22Rv1 (cell line): ENCODE measurements around the gene GYS1.
A peak's percentile ranks its signal among the peaks of the same experiment; 100 is the strongest.
"Not testable (repeated sequence)": the region's sequence is repeated elsewhere in the genome, so short reads cannot be mapped to it uniquely, and the experiment has no call there.

Experiments
- H3K27ac ChIP-seq: fragments of 450-650 bp; 2 replicates; pipeline ENCODE4 v1.5.1; 2017
- CTCF ChIP-seq: fragments of 450-650 bp; IDR thresholded peaks from 2 replicates; pipeline ENCODE4 v1.5.1; 2017; ENCODE audit warnings: mild to moderate bottlenecking
- ZFX ChIP-seq: fragments of 450-650 bp; IDR thresholded peaks from 2 replicates; pipeline ENCODE4 v1.6.1; 2017; ENCODE audit warnings: antibody characterized with exemption, borderline replicate concordance

The GYS1 gene

GRCh38 chr19:48993175-48994034 is at the start of gene GYS1, which contains the start of gene RUVBL2:
Gene GYS1, minus strand, starts transcription at chr19:48993309. Its CDS starts 197 bp downstream, at chr19:48993112.
Gene RUVBL2, plus strand, starts transcription at chr19:48993887. Its CDS starts 25 bp downstream, at chr19:48993912.
- TF ChIP-seq CTCF, result peak; percentile 98
- no peak for TF ChIP-seq ZFX
- peak within 1 kb of the TSS; percentile 92 for H3K27ac ChIP-seq

GRCh38 chr19:49042666-49043065 is 49.6 kb upstream of the GYS1 start:
- H3K27ac ChIP-seq, result not testable (repeated sequence)

- H3K27ac ChIP-seq, result no peak overlapping the region
- TF ChIP-seq CTCF (no peak), ZFX (no peak)
Measured at GRCh38 chr19:49042177-49042576, 49.1 kb upstream of the GYS1 start.

GRCh38 chr19:49039736-49040135 is 46.6 kb upstream of the GYS1 start:
- H3K27ac ChIP-seq, result not testable (repeated sequence)

DNA sequence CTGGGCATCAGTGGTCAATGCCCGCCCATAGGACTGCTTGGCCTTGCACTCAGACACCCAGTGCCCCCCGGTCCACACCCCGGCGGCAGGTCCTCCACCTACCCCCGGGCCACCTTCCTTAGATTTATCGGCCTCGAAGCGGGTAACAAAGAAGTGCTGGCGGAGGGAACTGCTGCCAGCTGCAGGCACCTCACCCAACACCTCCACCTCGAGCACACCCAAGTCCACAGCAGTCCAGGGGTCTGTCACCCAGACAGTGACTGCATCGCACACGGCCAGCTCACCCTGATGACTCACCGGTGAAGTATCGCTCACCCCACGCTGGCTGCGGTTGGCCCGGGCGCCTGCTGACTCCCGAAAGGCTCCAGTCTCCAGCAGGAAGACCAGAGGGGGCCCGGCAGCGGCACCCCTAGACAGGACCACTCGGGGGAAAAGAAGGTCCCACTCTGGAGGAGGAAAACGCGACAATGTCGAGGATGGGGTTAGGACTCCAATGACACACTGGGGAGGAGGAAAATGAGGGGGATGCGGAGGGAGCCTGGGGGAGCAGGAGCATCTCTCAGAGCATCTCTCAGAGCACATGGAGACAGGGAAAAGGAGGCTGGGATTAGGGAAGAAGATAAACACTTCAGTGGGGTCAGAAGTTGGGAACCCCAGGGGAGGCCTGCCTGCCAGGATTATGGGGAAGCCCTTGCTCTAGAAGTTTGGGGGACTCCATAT is 45.6 kb upstream of the GYS1 start:
- not testable (repeated sequence) for H3K27ac ChIP-seq

- H3K27ac ChIP-seq, result not testable (repeated sequence)
Measured at GRCh38 chr19:49038111-49038510, 45.0 kb upstream of the GYS1 start.

- peak; percentile 95 for TF ChIP-seq CTCF
Measured at GRCh38 chr19:49036815-49037214, 43.7 kb upstream of the GYS1 start, which contains the start of gene CGB1. Gene CGB1, minus strand, starts transcription at chr19:49036895. Its CDS starts 184 bp downstream, at chr19:49036711.

GRCh38 chr19:49031642-49032301 is 38.7 kb upstream of the GYS1 start, which contains the start of gene CGB2:
Gene CGB2, plus strand, starts transcription at chr19:49031890. Its CDS starts 206 bp downstream, at chr19:49032096.
- not testable (repeated sequence) for H3K27ac ChIP-seq
- TF ChIP-seq CTCF, result peak; percentile 97

More at GRCh38 chr19:49036815-49037214, 43.7 kb upstream of the GYS1 start, which contains the start of gene CGB1:
- H3K27ac ChIP-seq, result not testable (repeated sequence)

DNA sequence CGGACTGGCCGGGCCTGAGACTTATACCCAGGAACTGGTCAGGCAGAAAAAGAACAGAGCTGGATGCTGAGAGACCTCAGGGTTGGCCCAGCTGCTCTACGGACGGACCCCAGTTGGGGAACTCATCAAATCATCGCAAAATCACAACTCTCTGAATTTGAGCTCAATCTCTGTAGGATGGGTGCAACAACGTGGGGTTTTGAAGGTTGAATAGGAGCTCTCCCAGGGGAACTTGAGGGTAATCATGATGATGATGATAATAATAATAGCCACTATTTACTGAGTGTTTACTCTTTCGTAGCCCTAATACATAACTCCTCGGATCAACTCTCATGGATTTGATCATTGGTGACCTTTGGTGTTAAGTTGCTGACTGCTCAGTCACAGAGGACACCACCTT is 37.2 kb upstream of the GYS1 start:
- not testable (repeated sequence) for H3K27ac ChIP-seq

DNA sequence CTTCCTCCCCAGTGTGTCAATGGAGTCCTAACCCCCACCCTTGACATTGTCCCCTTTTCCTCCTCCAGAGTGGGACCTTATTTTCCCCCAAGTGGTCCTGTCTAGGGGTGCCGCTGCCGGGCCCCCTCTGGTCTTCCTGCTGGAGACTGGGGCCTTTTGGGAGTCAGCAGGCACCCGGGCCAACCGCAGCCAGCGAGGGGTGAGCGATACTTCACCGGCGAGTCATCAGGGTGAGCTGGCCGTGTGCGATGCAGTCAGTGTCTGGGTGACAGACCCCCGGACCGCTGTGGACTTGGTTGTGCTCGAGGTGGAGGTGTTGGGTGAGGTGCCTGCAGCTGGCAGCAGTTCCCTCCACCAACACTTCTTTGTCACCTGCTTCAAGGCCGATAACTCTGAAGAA is 36.6 kb upstream of the GYS1 start:
- H3K27ac ChIP-seq, result not testable (repeated sequence)

DNA sequence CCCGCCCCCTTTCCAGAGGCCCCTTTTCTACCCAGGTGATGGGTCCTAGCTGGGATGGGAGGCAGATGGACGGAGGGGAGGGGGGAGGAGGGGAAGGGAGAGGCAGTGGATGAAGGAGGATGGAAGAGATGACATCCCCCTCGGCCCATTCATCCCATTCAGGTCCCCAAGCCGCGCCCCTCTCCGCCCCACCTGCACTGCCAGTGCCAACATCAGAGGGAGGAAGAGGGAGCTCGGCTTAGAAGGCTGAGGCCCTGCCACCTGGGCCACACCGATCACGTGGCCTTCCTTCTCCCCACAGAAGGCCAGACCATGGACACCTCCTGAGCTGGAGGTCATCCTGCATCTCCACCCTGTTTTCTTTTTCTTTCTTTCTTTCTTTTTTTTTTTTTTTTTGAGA is 35.6 kb upstream of the GYS1 start:
- not testable (repeated sequence) for H3K27ac ChIP-seq

DNA sequence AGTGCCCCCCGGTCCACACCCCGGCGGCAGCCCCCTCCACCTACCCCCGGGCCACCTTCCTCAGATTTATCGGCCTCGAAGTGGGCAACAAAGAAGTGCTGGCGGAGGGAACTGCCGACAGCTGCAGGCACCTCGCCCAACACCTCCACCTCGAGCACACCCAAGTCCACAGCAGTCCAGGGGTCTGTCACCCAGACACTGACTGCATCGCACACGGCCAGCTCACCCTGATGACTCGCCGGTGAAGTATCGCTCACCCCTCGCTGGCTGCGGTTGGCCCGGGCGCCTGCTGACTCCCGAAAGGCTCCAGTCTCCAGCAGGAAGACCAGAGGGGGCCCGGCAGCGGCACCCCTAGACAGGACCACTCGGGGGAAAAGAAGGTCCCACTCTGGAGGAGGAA is 32.5 kb upstream of the GYS1 start:
- not testable (repeated sequence) for H3K27ac ChIP-seq

GRCh38 chr19:49025088-49025487 is 32.0 kb upstream of the GYS1 start:
- not testable (repeated sequence) for H3K27ac ChIP-seq

DNA sequence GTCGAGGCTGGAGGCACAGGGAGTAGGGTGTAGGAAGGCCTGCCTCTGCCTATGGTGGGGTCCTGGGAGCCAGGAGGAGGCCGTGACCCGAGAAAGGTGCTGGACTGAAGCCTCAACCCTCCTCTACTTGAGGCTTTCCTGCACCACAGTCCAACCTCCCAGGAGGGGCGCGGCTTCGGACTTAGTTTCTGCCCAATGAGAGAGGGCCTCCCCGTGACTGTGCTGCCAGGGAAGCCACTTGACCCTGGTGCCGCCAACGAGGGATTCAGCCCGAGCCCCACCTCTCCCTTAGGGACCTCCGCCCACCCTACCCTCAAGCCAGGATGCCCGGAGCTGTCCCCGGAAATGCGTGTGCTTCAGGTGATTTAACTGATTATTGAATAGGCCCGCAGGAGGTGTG is 31.1 kb upstream of the GYS1 start, which contains the start of gene CGB3:
Gene CGB3 (minus strand): TSS at position 101 of the 400 bp plus-strand sequence. CDS start 362 bp downstream, outside the sequence.
- H3K27ac ChIP-seq, result not testable (repeated sequence)
